Uterus (tissue), 4 donors: ENCODE data around the gene UBE2O. TPM values are rescaled to one million over a fixed set of nuclear protein-coding genes. Genes with fewer than 3 reads are reported as not detected.

ENCODE experiments used
- DNase-seq, 2 donors: peaks; one replicate each; pipeline ENCODE4 v3.0.0-alpha.2; 2019 to 2020
- H3K27ac ChIP-seq, 2 donors: fragments of 200-600 bp; sonication (generic); 1 replicate in 1 of 2; 2 replicates in 1 of 2; pipeline ENCODE4 v1.5.1; 2016 to 2018
- H3K27me3 ChIP-seq, 2 donors: fragments of 200-600 bp; sonication (generic); one replicate each; pipeline ENCODE4 v1.5.1; 2018 to 2019; ENCODE audit warnings: control low read depth in 1 of 2
- H3K36me3 ChIP-seq, 2 donors: fragments of 200-600 bp; sonication (generic); one replicate each; pipeline ENCODE4 v1.5.1; 2019; ENCODE audit warnings: control low read depth in 1 of 2
- H3K4me1 ChIP-seq, 2 donors: fragments of 200-600 bp; sonication (generic); one replicate each; pipeline ENCODE4 v1.5.1; 2018 to 2019; ENCODE audit warnings: control low read depth in 1 of 2
- H3K4me3 ChIP-seq, 2 donors: fragments of 200-600 bp; sonication (generic); 1 replicate in 1 of 2; 2 replicates in 1 of 2; pipeline ENCODE4 v1.5.1; 2018 to 2019; ENCODE audit warnings: mild to moderate bottlenecking in 1 of 2
- H3K9me3 ChIP-seq, 2 donors: fragments of 200-600 bp; sonication (generic); one replicate each; pipeline ENCODE4 v1.5.1; 2019; ENCODE audit warnings: control low read depth in 1 of 2
- CTCF ChIP-seq, 4 experiments: fragments of 200-600 bp in 2 of 4; fragments of 450-650 bp in 2 of 4; sonication (generic) in 2 of 4; IDR thresholded peaks; one replicate each; pipeline ENCODE4 v1.5.1; 2016 to 2019; ENCODE audit warnings: antibody characterized with exemption in 4 of 4, mild to moderate bottlenecking in 2 of 4, moderate library complexity in 1 of 4
- POLR2A ChIP-seq, 2 donors: fragments of 450-650 bp; IDR thresholded peaks; one replicate each; pipeline ENCODE4 v1.6.1; 2016; ENCODE audit warnings: antibody characterized with exemption in 2 of 2, mild to moderate bottlenecking in 1 of 2, moderate library complexity in 1 of 2
- intact Hi-C: fragments of 100-400 bp; cut with DNase I; formaldehyde crosslinking; loops from one replicate; pipeline ENCODE4 v1.15.1; 2023; ENCODE audit warnings: low total_unique reads
- total RNA-seq, 4 donors: library from RNA; depleted of rRNA in 3 of 4; stranded (reverse); fragments of >200 nt in 3 of 4; gene quantifications; one replicate each; pipeline versions ENCODE4 v1.1.0 to v1.2.4, GENCODE V29; 2014 to 2023
- donor health status: DM: yes; HTN: yes; CAD: no.

Gene UBE2O
- 10 to 100 TPM in 2 of 4 donors, 1 to 10 TPM in 2; 5.0 to 31.5 (median 17.9) TPM for total RNA-seq

- intact Hi-C loops: no loop called here
- H3K4me3 ChIP-seq: peak within 1 kb of the TSS; percentile 29 to 88
- peak; percentile 71 to 85 for DNase-seq
Observed at GRCh38 chr17:76452660-76453430, at the start of gene UBE2O. TSS of gene UBE2O (minus strand) at chr17:76453152. CDS start at chr17:76453141, 11 bp downstream.

GRCh38 chr17:76501827-76502307 is 48.9 kb upstream of the UBE2O start:
- Histone ChIP-seq H3K36me3 (no peaks in the 10 kb centered on the region), H3K4me3 (peak overlapping the region in 1 of 2 donors; percentile 52)

More at GRCh38 chr17:76452660-76453430, at the start of gene UBE2O:
- H3K27ac ChIP-seq: peak within 1 kb of the TSS; percentile 24 to 60
- TF ChIP-seq CTCF (IDR thresholded peaks at IDR 0.05) (peak in 3 of 4 experiments; percentile 24 to 35 (median 25)), POLR2A (IDR thresholded peaks at IDR 0.05) (peak; percentile 65 to 67)
- H3K36me3 ChIP-seq: no peaks in the 10 kb centered on the region
- H3K9me3 ChIP-seq: no peaks in the 10 kb centered on the region
- H3K27me3 ChIP-seq: no peaks in the 10 kb centered on the region
- peaks cover 0 to 4% of the 10 kb centered on the region in 2 donors for H3K4me1 ChIP-seq

GRCh38 chr17:76501018-76501826 is 48.3 kb upstream of the UBE2O start, which contains the start of gene RHBDF2:
TSS of gene RHBDF2 (minus strand) at chr17:76501423. CDS start at chr17:76481524, 19,899 bp downstream.
- H3K4me1 ChIP-seq: peaks cover 0 to 4% of the 10 kb centered on the region in 2 donors
- intact Hi-C loops: no loop called here
- H3K36me3 ChIP-seq: no peaks in the 10 kb centered on the region
- TF ChIP-seq CTCF (IDR thresholded peaks at IDR 0.05): no peak
- TF ChIP-seq POLR2A (IDR thresholded peaks at IDR 0.05): peak; percentile 61 to 71
- no peaks in the 10 kb centered on the region for H3K9me3 ChIP-seq
- H3K27me3 ChIP-seq: no peaks in the 10 kb centered on the region
- H3K4me3 ChIP-seq: peak within 1 kb of the TSS; percentile 10 to 52
- peak within 1 kb of the TSS; percentile 53 to 66 for H3K27ac ChIP-seq
- peak; percentile 78 to 89 for DNase-seq

More at GRCh38 chr17:76501827-76502307, 48.9 kb upstream of the UBE2O start:
- peak overlapping the region in 1 of 2 donors; percentile 53 for H3K27ac ChIP-seq
- no peak for DNase-seq
- H3K4me1 ChIP-seq: peaks cover 0 to 4% of the 10 kb centered on the region in 2 donors
- H3K9me3 ChIP-seq: no peaks in the 10 kb centered on the region
- intact Hi-C loops: no loop called here
- TF ChIP-seq POLR2A (IDR thresholded peaks at IDR 0.05): no peak
- H3K27me3 ChIP-seq: no peaks in the 10 kb centered on the region

GRCh38 chr17:76500747-76501017 is 47.7 kb upstream of the UBE2O start:
- no peak for TF ChIP-seq CTCF (IDR thresholded peaks at IDR 0.05)
- TF ChIP-seq POLR2A (IDR thresholded peaks at IDR 0.05): no peak
- Histone ChIP-seq H3K4me1 (peaks cover 0 to 4% of the 10 kb centered on the region in 2 donors), H3K4me3 (peak overlapping the region; percentile 10 to 52), H3K27ac (peak overlapping the region; percentile 53 to 66), H3K9me3 (no peaks in the 10 kb centered on the region), H3K27me3 (no peaks in the 10 kb centered on the region), H3K36me3 (no peaks in the 10 kb centered on the region)
- intact Hi-C loops: no loop called here
- DNase-seq: no peak

- Histone ChIP-seq H3K36me3 (no peaks in the 10 kb centered on the region), H3K27ac (peak overlapping the region; percentile 53 to 66), H3K4me1 (peaks cover 0 to 4% of the 10 kb centered on the region in 2 donors), H3K27me3 (no peaks in the 10 kb centered on the region), H3K4me3 (peak overlapping the region; percentile 10 to 52), H3K9me3 (no peaks in the 10 kb centered on the region)
- intact Hi-C loops: no loop called here
- TF ChIP-seq CTCF (IDR thresholded peaks at IDR 0.05) (no peak), POLR2A (IDR thresholded peaks at IDR 0.05) (no peak)
- no peak for DNase-seq
Observed at GRCh38 chr17:76500074-76500746, 47.3 kb upstream of the UBE2O start.
